ENCODE data around the gene SYNE4.

DNA sequence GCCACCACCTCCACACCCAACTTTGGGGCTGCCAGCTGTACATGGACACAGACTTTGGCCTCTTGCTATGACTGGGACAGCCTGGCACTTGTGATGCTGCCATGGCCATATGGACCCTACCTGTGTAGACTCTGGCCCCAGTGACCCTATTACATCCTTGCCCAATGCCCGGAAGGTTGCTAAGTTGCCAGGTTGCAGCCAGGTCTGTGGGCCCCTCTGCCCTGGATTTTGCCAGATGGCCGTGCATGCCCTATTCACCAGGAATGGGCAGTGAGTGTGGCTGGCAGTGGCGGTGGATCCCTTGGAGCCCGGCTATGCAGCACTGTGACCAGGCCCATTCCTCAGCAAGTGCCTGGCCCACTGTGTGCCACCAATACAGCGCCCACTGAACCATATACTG is 22.5 kb downstream of the SYNE4 start:
- TF ChIP-seq EZH2 (IDR thresholded peaks at IDR 0.05; ENCODE audit: low read length, missing control alignments) (no peak), CTCF (conservative IDR thresholded peaks at IDR 0.05 in 1 of 2, IDR thresholded peaks at IDR 0.05 in 1 of 2; ENCODE audit: low read depth in 1 of 2, low read length in 2 of 2) (no peak)

Data from fibroblast of lung (primary cell).